Sigmoid colon (tissue), 3 donors: ENCODE results near the gene DHX8.

Experiments
- POLR2A ChIP-seq, 2 donors: fragments of 450-650 bp; IDR thresholded peaks; one replicate each; pipeline ENCODE4 v1.6.1; 2016; ENCODE audit warnings: antibody characterized with exemption in 2 of 2, mild to moderate bottlenecking in 2 of 2, moderate library complexity in 2 of 2
- TF ChIP-seq, protein P1 (sequence below), 4 experiments: fragments of 450-650 bp in 3 of 4; fragments of 200-600 bp in 1 of 4; IDR thresholded peaks; one replicate each; pipeline ENCODE4 v1.5.1; 2016 to 2019; ENCODE audit warnings: antibody characterized with exemption in 4 of 4, mild to moderate bottlenecking in 3 of 4, moderate library complexity in 2 of 4

GRCh38 chr17:43517161-43517560 lies 33.4 kb downstream of the DHX8 start:
- TF ChIP-seq, protein P1, sequence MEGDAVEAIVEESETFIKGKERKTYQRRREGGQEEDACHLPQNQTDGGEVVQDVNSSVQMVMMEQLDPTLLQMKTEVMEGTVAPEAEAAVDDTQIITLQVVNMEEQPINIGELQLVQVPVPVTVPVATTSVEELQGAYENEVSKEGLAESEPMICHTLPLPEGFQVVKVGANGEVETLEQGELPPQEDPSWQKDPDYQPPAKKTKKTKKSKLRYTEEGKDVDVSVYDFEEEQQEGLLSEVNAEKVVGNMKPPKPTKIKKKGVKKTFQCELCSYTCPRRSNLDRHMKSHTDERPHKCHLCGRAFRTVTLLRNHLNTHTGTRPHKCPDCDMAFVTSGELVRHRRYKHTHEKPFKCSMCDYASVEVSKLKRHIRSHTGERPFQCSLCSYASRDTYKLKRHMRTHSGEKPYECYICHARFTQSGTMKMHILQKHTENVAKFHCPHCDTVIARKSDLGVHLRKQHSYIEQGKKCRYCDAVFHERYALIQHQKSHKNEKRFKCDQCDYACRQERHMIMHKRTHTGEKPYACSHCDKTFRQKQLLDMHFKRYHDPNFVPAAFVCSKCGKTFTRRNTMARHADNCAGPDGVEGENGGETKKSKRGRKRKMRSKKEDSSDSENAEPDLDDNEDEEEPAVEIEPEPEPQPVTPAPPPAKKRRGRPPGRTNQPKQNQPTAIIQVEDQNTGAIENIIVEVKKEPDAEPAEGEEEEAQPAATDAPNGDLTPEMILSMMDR (IDR thresholded peaks at IDR 0.05), result no peak
- TF ChIP-seq POLR2A (IDR thresholded peaks at IDR 0.05), result no peak
